IPS-20b (cell line): ENCODE results near the gene MLIP.
"Not testable (repeated sequence)": the region's sequence is repeated elsewhere in the genome, so short reads cannot be mapped to it uniquely, and the experiment has no call there.

Experiments
- H3K27ac ChIP-seq: one replicate; pipeline ENCODE4 v1.5.1; 2013; ENCODE audit warnings: low read length
- H3K27me3 ChIP-seq: 2 replicates; pipeline ENCODE4 v1.6.1; 2013; ENCODE audit warnings: mild to moderate bottlenecking, low read length, inconsistent platforms; ENCODE audit not compliant: insufficient read depth
- H3K36me3 ChIP-seq: 2 replicates; pipeline ENCODE4 v1.6.1; 2013; ENCODE audit warnings: low read depth, mild to moderate bottlenecking, inconsistent platforms, low read length, moderate library complexity; ENCODE audit not compliant: insufficient read depth
- H3K4me1 ChIP-seq: 2 replicates; pipeline ENCODE4 v1.6.1; 2013; ENCODE audit warnings: mild to moderate bottlenecking, control low read depth, inconsistent platforms, low read length, moderate library complexity; ENCODE audit not compliant: insufficient read depth
- H3K4me3 ChIP-seq: 2 replicates; pipeline ENCODE4 v1.5.1; 2013; ENCODE audit warnings: mild to moderate bottlenecking, low read length, inconsistent platforms
- H3K9ac ChIP-seq: 2 replicates; pipeline ENCODE4 v1.6.1; 2013; ENCODE audit warnings: low read depth, mild to moderate bottlenecking, inconsistent platforms, low read length, moderate library complexity
- H3K9me3 ChIP-seq: 2 replicates; pipeline ENCODE4 v1.6.1; 2013; ENCODE audit warnings: mild to moderate bottlenecking, low read depth, low read length, inconsistent platforms; ENCODE audit not compliant: insufficient read depth

The MLIP gene

DNA sequence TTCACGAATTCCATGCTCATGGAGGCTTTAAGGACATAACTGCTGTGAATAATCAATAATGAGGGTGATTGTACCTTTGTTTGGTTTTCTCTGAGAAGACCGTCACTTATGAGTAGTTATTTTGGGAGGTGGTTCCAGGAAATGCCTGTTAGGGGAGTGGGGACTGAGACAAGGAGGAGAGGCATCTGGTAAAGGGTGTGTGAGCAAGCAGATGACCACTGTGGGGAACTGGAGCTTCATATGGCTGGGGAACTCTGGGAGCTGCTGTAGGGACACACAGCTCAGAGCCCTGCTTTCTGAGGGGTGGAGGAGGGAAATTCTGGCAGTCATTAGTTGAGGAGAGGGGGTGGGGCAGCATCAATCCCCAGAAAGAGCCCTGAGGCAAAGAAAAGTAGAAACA, 125.7 kb downstream of the MLIP start:
- H3K4me3 ChIP-seq = no peak overlapping the region
- no peak overlapping the region for H3K9ac ChIP-seq
- no peaks in the 10 kb centered on the region for H3K36me3 ChIP-seq
- no peaks in the 10 kb centered on the region for H3K9me3 ChIP-seq
- H3K27me3 ChIP-seq = no peaks in the 10 kb centered on the region
- H3K4me1 ChIP-seq = no peaks in the 10 kb centered on the region
- no peak overlapping the region for H3K27ac ChIP-seq

DNA sequence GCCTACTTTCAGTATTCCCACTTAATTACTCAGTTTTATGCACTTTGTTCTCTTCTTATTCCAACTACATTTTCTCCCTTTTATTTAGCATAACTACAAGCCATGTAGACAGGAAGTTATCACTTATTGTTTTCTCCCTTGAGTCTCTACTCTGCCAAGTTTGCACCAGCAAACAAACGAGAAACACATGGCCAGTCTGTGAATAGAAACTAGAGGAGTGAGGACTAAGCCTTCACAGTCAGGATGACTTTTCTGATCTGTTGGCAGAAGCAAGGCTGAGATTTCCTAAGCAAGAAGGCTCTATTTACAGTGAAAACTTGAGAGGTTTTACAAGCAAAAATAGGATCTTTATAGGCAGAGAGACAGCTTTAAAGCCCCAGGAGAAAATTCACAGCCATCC, 127.2 kb downstream of the MLIP start:
- no peaks in the 10 kb centered on the region for H3K27me3 ChIP-seq
- H3K9ac ChIP-seq = no peak overlapping the region
- H3K9me3 ChIP-seq = no peaks in the 10 kb centered on the region
- no peaks in the 10 kb centered on the region for H3K36me3 ChIP-seq
- H3K4me1 ChIP-seq = no peaks in the 10 kb centered on the region
- no peak overlapping the region for H3K4me3 ChIP-seq
- H3K27ac ChIP-seq = no peak overlapping the region

DNA sequence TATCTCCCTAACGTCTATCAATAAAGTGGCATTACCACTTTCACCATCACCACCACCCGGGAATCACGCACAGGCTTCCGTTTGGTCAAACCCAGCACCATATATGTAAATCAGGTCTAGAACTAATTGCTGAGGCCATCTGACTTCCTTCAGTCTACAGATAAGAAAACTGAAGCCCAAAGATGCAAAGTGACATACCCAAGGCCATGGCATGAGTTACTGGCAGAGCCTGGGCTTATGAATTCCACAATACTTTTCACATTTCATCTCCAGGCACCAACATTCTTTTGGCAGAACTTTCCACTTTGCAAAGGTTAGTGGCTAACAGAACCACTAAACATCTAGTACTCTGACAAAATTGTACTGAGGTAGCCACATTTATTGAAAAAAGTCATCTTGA, 132.5 kb downstream of the MLIP start:
- Histone ChIP-seq H3K4me3 (no peak overlapping the region), H3K27me3 (no peaks in the 10 kb centered on the region), H3K27ac (no peak overlapping the region), H3K36me3 (no peaks in the 10 kb centered on the region), H3K9me3 (no peaks in the 10 kb centered on the region), H3K9ac (no peak overlapping the region), H3K4me1 (no peaks in the 10 kb centered on the region)

DNA sequence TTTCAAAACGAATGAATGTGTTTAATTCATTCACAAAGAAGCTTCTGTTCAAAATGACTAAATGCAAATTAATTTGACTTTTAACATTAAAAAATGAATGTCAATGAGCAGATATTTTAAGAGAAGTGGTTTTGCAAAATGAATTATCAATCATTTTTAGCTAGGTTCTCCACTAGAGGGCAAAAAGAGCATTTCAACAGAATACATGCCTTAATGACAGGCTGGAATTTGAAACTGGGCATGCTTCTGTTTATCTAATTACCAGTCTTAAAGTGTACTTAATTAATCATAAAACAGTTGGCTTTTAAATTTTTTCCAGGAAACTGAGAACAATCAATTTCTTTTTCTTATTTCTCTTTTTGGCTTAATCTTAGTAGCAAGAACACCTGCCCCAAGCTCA, 133.2 kb downstream of the MLIP start:
- Histone ChIP-seq H3K27me3 (no peaks in the 10 kb centered on the region), H3K4me1 (no peaks in the 10 kb centered on the region), H3K9me3 (no peaks in the 10 kb centered on the region), H3K4me3 (no peak overlapping the region), H3K36me3 (no peaks in the 10 kb centered on the region), H3K9ac (no peak overlapping the region), H3K27ac (no peak overlapping the region)

DNA sequence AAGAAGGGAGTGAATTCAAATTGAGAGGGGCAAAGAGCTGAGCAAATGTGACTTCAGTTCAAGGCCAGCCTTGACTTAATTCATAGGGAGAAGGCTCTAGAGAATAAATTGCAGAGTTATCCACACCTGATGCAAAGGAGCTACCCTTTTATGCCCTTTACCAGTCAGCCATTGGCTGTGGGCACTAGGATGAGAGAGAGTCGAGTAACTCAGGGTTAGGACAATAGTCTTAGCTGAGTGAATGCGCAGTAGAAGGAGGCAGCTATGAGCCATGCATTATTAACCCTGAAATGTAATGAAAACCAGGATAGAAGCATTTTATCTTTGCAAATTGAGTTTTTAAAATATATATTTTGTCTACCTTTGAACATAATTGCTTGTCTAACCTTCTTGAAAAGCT, 134.0 kb downstream of the MLIP start:
- Histone ChIP-seq H3K27ac (no peak overlapping the region), H3K9ac (no peak overlapping the region), H3K4me1 (no peaks in the 10 kb centered on the region), H3K27me3 (no peaks in the 10 kb centered on the region), H3K9me3 (no peaks in the 10 kb centered on the region), H3K4me3 (no peak overlapping the region), H3K36me3 (no peaks in the 10 kb centered on the region)

DNA sequence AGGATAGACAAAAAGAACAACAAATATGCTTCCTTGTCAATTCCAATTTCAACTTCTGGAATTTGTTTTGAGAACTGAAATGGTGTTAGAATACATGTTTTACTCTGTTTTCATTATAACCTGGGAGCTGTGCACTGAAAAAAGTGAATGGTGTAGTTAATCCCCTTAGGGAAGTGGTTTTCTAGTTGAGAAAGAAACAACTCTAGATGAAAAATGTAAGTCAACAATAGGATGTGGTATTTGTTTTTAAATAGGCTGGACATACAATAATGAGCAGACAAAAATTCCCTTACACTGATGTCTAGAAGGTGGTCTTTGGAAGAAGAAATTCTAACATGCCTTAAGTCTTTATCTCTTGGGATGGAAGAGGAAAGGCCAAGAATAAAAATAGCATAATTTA, 137.1 kb downstream of the MLIP start:
- Histone ChIP-seq H3K9me3 (no peaks in the 10 kb centered on the region), H3K27ac (no peak overlapping the region), H3K27me3 (no peaks in the 10 kb centered on the region), H3K4me1 (no peaks in the 10 kb centered on the region), H3K4me3 (no peak overlapping the region), H3K36me3 (no peaks in the 10 kb centered on the region), H3K9ac (no peak overlapping the region)

DNA sequence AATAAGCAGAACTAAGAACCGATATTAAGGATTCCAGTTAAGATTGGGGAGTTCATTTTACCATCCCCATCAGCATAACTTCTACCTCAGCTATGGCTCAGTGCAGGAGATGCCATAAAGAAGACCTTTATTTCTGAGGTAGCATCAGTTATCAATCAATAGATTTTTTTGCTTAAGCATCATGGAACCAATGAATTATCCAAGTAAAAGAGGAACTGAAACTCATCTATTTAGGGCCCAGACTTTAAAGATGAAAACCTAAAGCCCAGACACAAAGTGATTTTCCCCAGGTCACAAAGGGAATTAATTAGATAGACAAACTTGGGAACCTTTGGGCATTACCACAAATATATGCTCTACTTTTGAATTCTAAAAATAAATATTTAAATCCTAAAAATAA, 137.8 kb downstream of the MLIP start:
- no peak overlapping the region for H3K27ac ChIP-seq
- no peaks in the 10 kb centered on the region for H3K36me3 ChIP-seq
- no peaks in the 10 kb centered on the region for H3K4me1 ChIP-seq
- no peak overlapping the region for H3K9ac ChIP-seq
- H3K9me3 ChIP-seq = no peaks in the 10 kb centered on the region
- no peak overlapping the region for H3K4me3 ChIP-seq
- no peaks in the 10 kb centered on the region for H3K27me3 ChIP-seq

DNA sequence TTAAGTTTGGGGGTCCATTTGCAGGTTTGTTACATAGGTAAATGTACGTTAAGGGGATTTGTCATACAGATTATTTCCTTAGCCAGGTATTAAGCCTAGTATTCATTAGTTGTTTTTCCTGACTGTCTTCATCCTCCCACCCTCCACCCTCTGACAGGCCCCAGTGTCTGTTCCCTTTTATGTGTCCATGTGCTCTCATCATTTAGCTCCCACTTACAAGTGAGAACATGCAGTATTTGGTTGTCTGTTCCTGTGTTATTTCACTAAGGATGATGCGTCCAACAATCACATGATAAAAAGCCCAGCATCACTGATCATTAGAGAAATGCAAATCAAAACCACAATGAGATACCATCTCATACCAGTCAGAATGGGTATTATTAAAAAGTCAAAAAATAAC, 138.6 kb downstream of the MLIP start:
- not testable (repeated sequence) for H3K9ac ChIP-seq, H3K27ac ChIP-seq, H3K4me1 ChIP-seq, H3K4me3 ChIP-seq, H3K36me3 ChIP-seq, H3K9me3 ChIP-seq, H3K27me3 ChIP-seq

DNA sequence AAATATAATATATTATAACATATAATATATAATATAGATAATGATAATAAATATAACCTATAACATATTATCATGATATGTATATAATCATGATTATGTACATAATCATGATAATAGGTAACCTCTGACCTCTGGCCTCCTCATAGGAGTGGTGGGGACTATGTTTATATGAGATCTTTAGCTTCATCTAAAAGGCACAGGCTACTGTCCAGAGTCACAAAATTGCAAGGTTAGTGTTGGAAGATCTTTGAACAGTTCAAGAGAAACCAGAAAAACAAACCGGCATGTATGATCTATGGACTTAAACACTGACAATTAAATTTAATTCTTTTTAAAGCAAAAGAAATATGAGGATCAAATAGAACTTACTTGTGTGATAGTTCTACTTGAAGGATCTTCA, 141.3 kb downstream of the MLIP start:
- Histone ChIP-seq H3K9ac (no peak overlapping the region), H3K27ac (no peak overlapping the region), H3K9me3 (no peaks in the 10 kb centered on the region), H3K4me1 (no peaks in the 10 kb centered on the region), H3K4me3 (no peak overlapping the region), H3K36me3 (no peaks in the 10 kb centered on the region), H3K27me3 (no peaks in the 10 kb centered on the region)

DNA sequence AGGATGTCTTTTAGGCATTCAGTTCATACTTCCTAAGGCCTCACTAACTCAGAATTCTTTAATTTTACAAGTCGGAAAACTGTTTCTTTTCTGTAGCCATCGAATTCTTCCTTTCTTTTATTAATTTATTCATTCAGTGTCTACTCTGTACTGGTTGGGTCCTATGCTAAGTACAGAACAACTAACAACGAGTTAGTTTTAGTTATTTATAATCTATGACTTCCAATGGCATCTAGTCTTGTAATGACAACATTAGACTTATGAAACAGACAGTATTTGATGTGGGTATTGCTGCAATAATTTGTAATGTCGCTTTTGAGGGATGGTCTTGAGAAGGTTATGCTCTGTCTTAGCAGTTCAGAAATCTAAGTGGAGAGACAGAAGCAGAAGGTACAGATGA, 141.7 kb downstream of the MLIP start:
- Histone ChIP-seq H3K9me3 (no peaks in the 10 kb centered on the region), H3K9ac (no peak overlapping the region), H3K27ac (no peak overlapping the region), H3K36me3 (no peaks in the 10 kb centered on the region), H3K27me3 (no peaks in the 10 kb centered on the region), H3K4me1 (no peaks in the 10 kb centered on the region), H3K4me3 (no peak overlapping the region)

DNA sequence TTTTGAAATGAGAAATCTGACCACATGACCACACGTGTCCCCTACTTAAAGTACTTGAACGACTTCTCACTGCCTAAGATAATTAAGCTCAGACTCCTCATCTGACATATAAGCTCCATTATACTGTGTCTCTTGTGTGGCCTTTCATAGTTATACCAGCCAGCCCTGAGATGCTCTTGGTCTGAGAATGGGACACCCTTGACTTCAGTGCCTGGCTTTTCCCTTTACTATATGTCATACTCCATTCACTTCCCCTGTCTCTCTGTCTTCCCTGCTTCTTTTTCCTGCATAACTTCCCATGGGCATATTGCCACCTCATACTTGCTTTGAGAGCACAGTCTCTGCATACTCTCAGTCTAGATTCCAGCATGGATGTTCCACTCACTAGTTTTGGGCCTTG, 143.6 kb downstream of the MLIP start:
- no peak overlapping the region for H3K27ac ChIP-seq
- peaks cover 3% of the 10 kb centered on the region; the same call in 1 of the 2 replicates for H3K4me1 ChIP-seq
- H3K9me3 ChIP-seq = no peaks in the 10 kb centered on the region
- H3K27me3 ChIP-seq = no peaks in the 10 kb centered on the region
- H3K36me3 ChIP-seq = no peaks in the 10 kb centered on the region
- H3K9ac ChIP-seq = no peak overlapping the region
- no peak overlapping the region for H3K4me3 ChIP-seq

DNA sequence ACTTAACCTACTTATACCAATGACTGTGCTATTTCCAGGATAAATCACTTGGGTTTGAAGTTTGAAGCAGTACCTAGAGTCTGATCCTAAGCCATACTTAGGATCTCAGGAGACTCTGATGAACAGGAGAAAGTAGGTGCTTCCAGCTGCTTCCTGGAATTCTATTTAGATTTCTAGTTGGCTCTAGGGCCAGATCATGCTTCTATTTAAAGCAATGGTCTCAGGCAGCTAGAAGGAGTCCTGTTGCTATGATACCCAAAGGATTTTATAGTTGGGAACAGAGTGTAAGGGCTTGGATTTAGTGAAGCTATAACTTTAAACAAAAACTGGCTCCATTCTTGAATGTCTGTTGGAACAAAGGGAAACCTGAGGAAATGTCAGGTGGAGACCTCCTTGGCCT, 144.6 kb downstream of the MLIP start:
- Histone ChIP-seq H3K9me3 (no peaks in the 10 kb centered on the region), H3K9ac (no peak overlapping the region), H3K4me3 (no peak overlapping the region), H3K27ac (no peak overlapping the region), H3K4me1 (peaks cover 3% of the 10 kb centered on the region; the same call in 1 of the 2 replicates), H3K27me3 (no peaks in the 10 kb centered on the region), H3K36me3 (no peaks in the 10 kb centered on the region)

DNA sequence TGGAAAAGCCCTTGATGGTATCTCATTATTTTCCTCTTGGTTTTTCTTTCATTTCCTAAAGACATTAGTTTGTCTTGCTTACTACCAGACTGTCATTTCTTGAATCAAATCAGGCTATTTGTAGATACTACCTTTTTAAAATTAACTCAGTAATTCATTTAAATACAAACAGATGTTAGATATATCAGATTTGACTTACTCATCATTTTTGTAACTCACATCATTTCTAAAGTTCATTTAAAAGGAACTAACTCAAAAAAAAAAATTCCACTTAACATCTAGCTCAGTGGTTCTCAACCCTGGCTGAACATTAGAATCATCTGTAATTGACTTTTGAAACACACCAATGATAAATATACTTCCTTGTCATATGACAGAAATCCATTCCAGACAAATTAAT, 148.8 kb downstream of the MLIP start:
- Histone ChIP-seq H3K4me3 (no peak overlapping the region), H3K4me1 (peaks cover 15% of the 10 kb centered on the region; the same call in 1 of the 2 replicates), H3K36me3 (no peaks in the 10 kb centered on the region), H3K9ac (no peak overlapping the region), H3K27ac (no peak overlapping the region), H3K27me3 (no peaks in the 10 kb centered on the region), H3K9me3 (no peaks in the 10 kb centered on the region)
